ENCODE measurements around the gene CISD1. TPM values are rescaled to one million over a fixed set of nuclear protein-coding genes. Genes with fewer than 3 reads are reported as not detected.
"Not testable (repeated sequence)": the region's sequence is repeated elsewhere in the genome, so short reads cannot be mapped to it uniquely, and the experiment has no call there.

The CISD1 gene
- total RNA-seq, 2 experiments from 2014 or later = 1.5 to 2.0 TPM

DNA sequence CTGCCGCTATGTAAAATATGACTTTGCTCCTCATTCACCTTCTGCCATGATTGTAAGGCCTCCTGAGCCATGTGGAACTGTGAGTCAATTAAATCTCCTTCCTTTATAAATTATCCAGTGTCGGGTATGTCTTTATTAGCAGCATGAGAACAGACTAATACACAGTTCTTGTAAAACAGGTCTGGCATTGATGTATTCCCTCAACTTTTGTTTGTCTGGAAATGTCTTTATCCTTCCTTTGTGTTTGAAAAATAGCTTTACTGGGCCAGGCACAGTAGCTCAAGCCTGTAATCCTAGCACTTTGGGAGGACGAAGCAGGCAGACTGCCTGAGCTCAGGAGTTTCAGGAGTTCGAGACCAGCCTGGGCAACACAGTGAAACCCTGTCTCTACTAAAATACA is 15.8 kb upstream of the CISD1 start:
- peaks cover 32% of the 10 kb centered on the region for H3K36me3 Mint-ChIP-seq (ENCODE audit: low read depth)
- no peaks in the 10 kb centered on the region for H3K27me3 Mint-ChIP-seq
- peaks cover 13% of the 10 kb centered on the region for H3K9me3 Mint-ChIP-seq
- no peak for DNase-seq
- no peak for ATAC-seq (ENCODE audit: poor library complexity)
- Histone ChIP-seq H3K27me3 (ENCODE audit: control insufficient read depth in 1 of 2, insufficient read depth in 2 of 2, low read length in 2 of 2) (no peaks in the 10 kb centered on the region), H3K4me3 (ENCODE audit: low read length) (no peak overlapping the region), H3K4me1 (ENCODE audit: insufficient read depth, low read length) (peaks cover 4% of the 10 kb centered on the region), H3K27ac (ENCODE audit: low read depth in 1 of 2, low read length in 2 of 2) (no peak overlapping the region), H3K36me3 (ENCODE audit: insufficient read depth, low read length) (no peaks in the 10 kb centered on the region), H3K9me3 (ENCODE audit: control insufficient read depth in 1 of 2, insufficient read depth in 1 of 2, low read length in 2 of 2) (peaks cover 0 to 4% of the 10 kb centered on the region in 2 experiments)
- CTCF ChIA-PET = no interaction called here
- no peak for TF ChIP-seq CTCF (IDR thresholded peaks at IDR 0.05)
- peaks cover 22% of the 10 kb centered on the region for H3K4me1 Mint-ChIP-seq (ENCODE audit: low read depth)
- intact Hi-C loops (cut with DNase I, micrococcal nuclease) = no loop called here
- H3K4me3 Mint-ChIP-seq = no peak overlapping the region
- no peak overlapping the region for H3K27ac Mint-ChIP-seq
- POLR2A ChIA-PET = no interaction called here

- Mint-ChIP-seq H3K9me3 (peaks cover 13% of the 10 kb centered on the region), H3K27ac (no peak overlapping the region), H3K27me3 (no peaks in the 10 kb centered on the region), H3K4me1 (ENCODE audit: low read depth) (peaks cover 27% of the 10 kb centered on the region), H3K4me3 (no peak overlapping the region), H3K36me3 (ENCODE audit: low read depth) (peaks cover 27% of the 10 kb centered on the region)
- Histone ChIP-seq H3K27ac (ENCODE audit: low read depth in 1 of 2, low read length in 2 of 2) (no peak overlapping the region), H3K4me1 (ENCODE audit: insufficient read depth, low read length) (peaks cover 4% of the 10 kb centered on the region), H3K36me3 (ENCODE audit: insufficient read depth, low read length) (no peaks in the 10 kb centered on the region), H3K27me3 (ENCODE audit: control insufficient read depth in 1 of 2, insufficient read depth in 2 of 2, low read length in 2 of 2) (no peaks in the 10 kb centered on the region), H3K4me3 (ENCODE audit: low read length) (no peak overlapping the region), H3K9me3 (ENCODE audit: control insufficient read depth in 1 of 2, insufficient read depth in 1 of 2, low read length in 2 of 2) (peaks cover 0 to 4% of the 10 kb centered on the region in 2 experiments)
- intact Hi-C loops (cut with DNase I, micrococcal nuclease) = no loop called here
- TF ChIP-seq CTCF (IDR thresholded peaks at IDR 0.05) = no peak
- ChIA-PET POLR2A (no interaction called here), CTCF (no interaction called here)
- DNase-seq (no peak), ATAC-seq (ENCODE audit: poor library complexity) (no peak)
These were observed 14.3 kb upstream of the CISD1 start for GRCh38 chr10:58254644-58255043.

- H3K36me3 Mint-ChIP-seq (ENCODE audit: low read depth) = peaks cover 21% of the 10 kb centered on the region
- ATAC-seq (ENCODE audit: poor library complexity); H3K27me3 ChIP-seq (ENCODE audit: control insufficient read depth in 1 of 2, insufficient read depth in 2 of 2, low read length in 2 of 2); H3K36me3 ChIP-seq (ENCODE audit: insufficient read depth, low read length); H3K27me3 Mint-ChIP-seq; intact Hi-C loops (cut with DNase I, micrococcal nuclease); H3K4me1 ChIP-seq (ENCODE audit: insufficient read depth, low read length); DNase-seq; H3K4me3 Mint-ChIP-seq; POLR2A ChIA-PET; H3K27ac ChIP-seq (ENCODE audit: low read depth in 1 of 2, low read length in 2 of 2); H3K9me3 ChIP-seq (ENCODE audit: control insufficient read depth in 1 of 2, insufficient read depth in 1 of 2, low read length in 2 of 2); CTCF ChIA-PET; H3K27ac Mint-ChIP-seq; H3K4me3 ChIP-seq (ENCODE audit: low read length): not testable (repeated sequence)
- H3K9me3 Mint-ChIP-seq = peaks cover 13% of the 10 kb centered on the region
- H3K4me1 Mint-ChIP-seq (ENCODE audit: low read depth) = peaks cover 35% of the 10 kb centered on the region
These were observed 12.8 kb upstream of the CISD1 start for GRCh38 chr10:58256013-58256780.
